Thyroid gland (tissue), 4 donors: ENCODE measurements around the gene ONECUT3. TPM values are rescaled to one million over a fixed set of nuclear protein-coding genes. Genes with fewer than 3 reads are reported as not detected.

Experiments used
- DNase-seq, 2 donors: peaks; one replicate each; pipeline ENCODE4 v3.0.0-alpha.2; 2019
- H3K27ac ChIP-seq, 3 donors: fragments of 200-600 bp; sonication (generic); 1 replicate in 2 of 3; 2 replicates in 1 of 3; pipeline ENCODE4 v1.5.1; 2016 to 2019; ENCODE audit warnings: mild to moderate bottlenecking in 1 of 3, moderate library complexity in 1 of 3
- H3K27me3 ChIP-seq: fragments of 200-600 bp; sonication (generic); one replicate; pipeline ENCODE4 v1.5.1; 2019
- H3K36me3 ChIP-seq, 2 donors: fragments of 200-600 bp; sonication (generic); one replicate each; pipeline ENCODE4 v1.5.1; 2016 to 2019
- H3K4me1 ChIP-seq, 2 donors: fragments of 200-600 bp; sonication (generic); one replicate each; pipeline ENCODE4 v1.5.1; 2017 to 2019
- H3K4me3 ChIP-seq, 3 donors: fragments of 200-600 bp; sonication (generic); replicated peaks in 1 of 3; 1 replicate in 2 of 3; 2 replicates in 1 of 3; pipeline ENCODE4 v1.5.1; 2016; ENCODE audit warnings: mild to moderate bottlenecking in 1 of 3
- H3K9me3 ChIP-seq: fragments of 200-600 bp; sonication (generic); one replicate; pipeline ENCODE4 v1.5.1; 2017
- CTCF ChIP-seq, 6 experiments: fragments of 200-600 bp in 3 of 6; fragments of 450-650 bp in 3 of 6; sonication (generic) in 3 of 6; IDR thresholded peaks; one replicate each; pipeline ENCODE4 v1.5.1; 2016 to 2019; ENCODE audit warnings: antibody characterized with exemption in 6 of 6, mild to moderate bottlenecking in 2 of 6, inconsistent platforms in 1 of 6, moderate library complexity in 1 of 6
- POLR2A ChIP-seq, 2 donors: fragments of 450-650 bp; IDR thresholded peaks; one replicate each; pipeline ENCODE4 v1.6.1; 2017; ENCODE audit warnings: antibody characterized with exemption in 2 of 2, mild to moderate bottlenecking in 2 of 2, moderate library complexity in 1 of 2
- whole genome bisulfite sequencing, 2 donors: methylation state at CpG; one replicate each; pipeline ENCODE4 v1.1.5; 2017; 5-methylcytosine and 5-hydroxymethylcytosine counted together
- intact Hi-C: fragments of 100-400 bp; cut with DNase I; formaldehyde crosslinking; loops from one replicate; pipeline ENCODE4 v1.15.1; 2023
- total RNA-seq, 4 donors: library from RNA; depleted of rRNA; stranded (reverse); fragments of >200 nt; gene quantifications; one replicate each; pipeline ENCODE4 v1.2.3, GENCODE V29; 2016

The ONECUT3 gene
- total RNA-seq, 4 donors from 2014 or later: not detected

- 82 to 100% methylated on average over 2 to 12 of the region's 17 CpGs for WGBS, 2 donors
Observed at GRCh38 chr19:1730157-1730556, 23.1 kb upstream of the ONECUT3 start.

GRCh38 chr19:1734321-1734966 is 18.9 kb upstream of the ONECUT3 start:
- no peak overlapping the region for H3K27ac ChIP-seq
- no peak overlapping the region for H3K4me3 ChIP-seq
- no peaks in the 10 kb centered on the region for H3K36me3 ChIP-seq
- no peaks in the 10 kb centered on the region for H3K9me3 ChIP-seq
- DNase-seq: no peak
- WGBS, 2 donors: 11 to 16% methylated on average over 24 to 25 of the region's 28 CpGs
- no peaks in the 10 kb centered on the region for H3K27me3 ChIP-seq
- intact Hi-C loops: no loop called here
- no peaks in the 10 kb centered on the region for H3K4me1 ChIP-seq
- no peak for TF ChIP-seq POLR2A (IDR thresholded peaks at IDR 0.05)
- TF ChIP-seq CTCF (IDR thresholded peaks at IDR 0.05): no peak

More at GRCh38 chr19:1730157-1730556, 23.1 kb upstream of the ONECUT3 start:
- TF ChIP-seq POLR2A (IDR thresholded peaks at IDR 0.05) (no peak), CTCF (IDR thresholded peaks at IDR 0.05) (no peak)
- Histone ChIP-seq H3K4me3 (no peak overlapping the region), H3K27me3 (peaks cover 18% of the 10 kb centered on the region), H3K9me3 (no peaks in the 10 kb centered on the region), H3K36me3 (no peaks in the 10 kb centered on the region), H3K4me1 (peaks cover 0 to 4% of the 10 kb centered on the region in 2 donors), H3K27ac (no peak overlapping the region)
- no peak for DNase-seq
- intact Hi-C loops: no loop called here

GRCh38 chr19:1736280-1736679 is 17.0 kb upstream of the ONECUT3 start:
- Histone ChIP-seq H3K27me3 (no peaks in the 10 kb centered on the region), H3K27ac (no peak overlapping the region), H3K36me3 (no peaks in the 10 kb centered on the region), H3K4me3 (no peak overlapping the region), H3K9me3 (no peaks in the 10 kb centered on the region), H3K4me1 (no peaks in the 10 kb centered on the region)
- intact Hi-C loops: no loop called here
- no peak for DNase-seq
- TF ChIP-seq CTCF (IDR thresholded peaks at IDR 0.05) (no peak), POLR2A (IDR thresholded peaks at IDR 0.05) (no peak)
- 61 to 83% methylated on average over 3 of the region's 3 CpGs for WGBS, 2 donors

- Histone ChIP-seq H3K4me3 (no peak overlapping the region), H3K27ac (no peak overlapping the region), H3K27me3 (no peaks in the 10 kb centered on the region), H3K4me1 (no peaks in the 10 kb centered on the region), H3K36me3 (no peaks in the 10 kb centered on the region), H3K9me3 (no peaks in the 10 kb centered on the region)
- intact Hi-C loops: no loop called here
- DNase-seq: no peak
- 33 to 35% methylated on average over 22 of the region's 22 CpGs for WGBS, 2 donors
- no peak for TF ChIP-seq POLR2A (IDR thresholded peaks at IDR 0.05)
- TF ChIP-seq CTCF (IDR thresholded peaks at IDR 0.05): no peak
Observed at GRCh38 chr19:1736927-1737326, 16.4 kb upstream of the ONECUT3 start.

GRCh38 chr19:1739960-1740629 is 13.2 kb upstream of the ONECUT3 start:
- no peak for TF ChIP-seq CTCF (IDR thresholded peaks at IDR 0.05)
- TF ChIP-seq POLR2A (IDR thresholded peaks at IDR 0.05): no peak
- DNase-seq: no peak
- Histone ChIP-seq H3K4me3 (no peak overlapping the region), H3K9me3 (no peaks in the 10 kb centered on the region), H3K27ac (no peak overlapping the region), H3K36me3 (no peaks in the 10 kb centered on the region), H3K4me1 (peaks cover 0 to 2% of the 10 kb centered on the region in 2 donors), H3K27me3 (no peaks in the 10 kb centered on the region)
- WGBS, 2 donors: 83 to 90% methylated on average over 9 to 11 of the region's 11 CpGs
- intact Hi-C loops: no loop called here
